Activated naive CD4-positive, alpha-beta T cell treated with anti-CD3 and anti-CD28 coated beads, Interleukin-2, amount 50 U/mL, for 24 hours (primary cell): ENCODE results near the gene EXOC2.
A peak's percentile ranks its signal among the peaks of the same experiment; 100 is the strongest.

ENCODE experiments used
- H3K27ac Mint-ChIP-seq: one replicate; pipeline ENCODE4 v1.8.0; 2021; ENCODE audit warnings: mild to moderate bottlenecking, mixed read lengths
- H3K27me3 Mint-ChIP-seq: one replicate; pipeline ENCODE4 v1.8.0; 2021; ENCODE audit warnings: mixed read lengths
- H3K36me3 Mint-ChIP-seq: one replicate; pipeline ENCODE4 v1.8.0; 2021; ENCODE audit warnings: mixed read lengths
- H3K4me1 Mint-ChIP-seq: one replicate; pipeline ENCODE4 v1.8.0; 2021; ENCODE audit warnings: mixed read lengths
- H3K4me3 Mint-ChIP-seq: one replicate; pipeline ENCODE4 v1.8.0; 2021; ENCODE audit warnings: mild to moderate bottlenecking, mixed read lengths
- H3K9me3 Mint-ChIP-seq: one replicate; pipeline ENCODE4 v1.8.0; 2021; ENCODE audit warnings: mixed read lengths

EXOC2 gene

DNA sequence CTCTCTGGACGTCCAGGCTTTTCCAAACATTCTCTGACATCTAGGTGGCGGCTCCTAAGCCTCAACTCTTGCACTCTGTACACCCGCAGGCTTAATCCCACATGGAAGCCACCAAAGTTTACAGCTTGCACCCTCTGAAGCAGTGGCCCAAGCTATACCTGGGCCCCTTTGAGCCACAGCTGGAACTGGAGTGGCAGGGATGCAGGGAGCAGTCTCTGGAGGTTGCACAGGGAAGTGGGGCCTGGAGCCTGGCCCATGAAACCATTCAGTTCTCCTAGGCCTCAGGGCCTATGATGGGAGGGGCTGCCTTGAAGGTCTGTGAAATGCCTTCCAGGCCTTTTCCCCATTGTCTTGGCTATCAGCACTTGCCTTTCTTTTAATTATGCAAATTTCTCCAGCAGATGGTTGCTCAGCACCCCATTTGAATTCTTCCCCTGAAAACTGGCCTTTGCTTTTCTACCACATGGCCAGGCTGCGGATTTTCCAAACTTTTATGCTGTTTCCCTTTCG lies 236.5 kb downstream of the EXOC2 start:
- H3K27ac Mint-ChIP-seq, result no peak overlapping the region
- no peaks in the 10 kb centered on the region for H3K27me3 Mint-ChIP-seq
- peaks cover 45% of the 10 kb centered on the region for H3K4me1 Mint-ChIP-seq
- no peaks in the 10 kb centered on the region for H3K36me3 Mint-ChIP-seq
- H3K9me3 Mint-ChIP-seq, result no peaks in the 10 kb centered on the region
- no peak overlapping the region for H3K4me3 Mint-ChIP-seq

DNA sequence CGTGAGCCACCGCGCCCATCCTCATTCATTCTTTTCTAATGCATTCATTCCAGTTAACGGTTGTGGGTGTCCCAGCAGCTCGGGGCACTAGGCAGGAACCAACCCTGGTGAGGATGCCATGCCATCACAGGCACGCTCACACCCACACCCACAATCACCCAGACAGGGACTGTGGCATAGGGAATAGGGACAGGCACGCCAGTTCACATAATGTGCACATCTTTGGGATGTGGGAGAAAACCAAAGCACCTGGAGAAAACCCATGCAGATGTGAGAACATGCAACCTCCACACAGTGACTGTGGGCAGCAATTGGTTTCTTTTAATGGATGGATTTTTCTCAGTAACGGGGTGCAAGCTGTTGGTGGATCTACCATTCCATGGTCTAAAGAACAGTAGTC lies 237.1 kb downstream of the EXOC2 start:
- H3K36me3 Mint-ChIP-seq, result no peaks in the 10 kb centered on the region
- no peak overlapping the region for H3K4me3 Mint-ChIP-seq
- H3K9me3 Mint-ChIP-seq, result no peaks in the 10 kb centered on the region
- H3K4me1 Mint-ChIP-seq, result peaks cover 41% of the 10 kb centered on the region
- H3K27me3 Mint-ChIP-seq, result no peaks in the 10 kb centered on the region
- no peak overlapping the region for H3K27ac Mint-ChIP-seq

DNA sequence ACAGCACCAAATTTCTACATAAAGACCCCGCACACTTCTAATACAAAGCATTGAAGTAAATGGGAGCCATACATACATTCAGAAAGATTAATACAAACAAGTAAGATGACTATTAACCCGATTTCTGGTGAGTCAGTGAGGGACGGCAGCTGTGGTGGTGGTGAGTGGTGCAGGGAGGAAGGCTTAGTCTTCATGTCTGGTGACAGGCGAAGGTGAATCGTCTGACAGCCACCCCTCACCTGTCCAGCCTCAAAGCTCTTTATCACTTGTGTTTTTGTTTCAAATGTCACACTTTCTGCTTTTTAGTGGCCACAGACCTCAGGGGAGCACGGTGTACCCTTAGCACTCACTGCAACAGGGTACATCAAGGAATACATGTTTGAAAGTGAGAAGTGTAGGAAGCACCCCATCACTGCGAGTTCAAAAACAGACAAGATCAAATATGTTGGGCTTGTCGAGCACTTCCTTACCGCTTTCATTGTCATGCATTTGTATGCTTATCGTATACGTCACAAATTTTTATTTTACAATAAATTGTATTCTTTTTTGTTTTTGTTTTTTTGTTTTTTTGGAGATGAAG lies 237.8 kb downstream of the EXOC2 start:
- Mint-ChIP-seq H3K36me3 (no peaks in the 10 kb centered on the region), H3K4me1 (peaks cover 35% of the 10 kb centered on the region), H3K4me3 (peak overlapping the region; percentile 43), H3K27ac (peak overlapping the region; percentile 79), H3K27me3 (no peaks in the 10 kb centered on the region), H3K9me3 (no peaks in the 10 kb centered on the region)

DNA sequence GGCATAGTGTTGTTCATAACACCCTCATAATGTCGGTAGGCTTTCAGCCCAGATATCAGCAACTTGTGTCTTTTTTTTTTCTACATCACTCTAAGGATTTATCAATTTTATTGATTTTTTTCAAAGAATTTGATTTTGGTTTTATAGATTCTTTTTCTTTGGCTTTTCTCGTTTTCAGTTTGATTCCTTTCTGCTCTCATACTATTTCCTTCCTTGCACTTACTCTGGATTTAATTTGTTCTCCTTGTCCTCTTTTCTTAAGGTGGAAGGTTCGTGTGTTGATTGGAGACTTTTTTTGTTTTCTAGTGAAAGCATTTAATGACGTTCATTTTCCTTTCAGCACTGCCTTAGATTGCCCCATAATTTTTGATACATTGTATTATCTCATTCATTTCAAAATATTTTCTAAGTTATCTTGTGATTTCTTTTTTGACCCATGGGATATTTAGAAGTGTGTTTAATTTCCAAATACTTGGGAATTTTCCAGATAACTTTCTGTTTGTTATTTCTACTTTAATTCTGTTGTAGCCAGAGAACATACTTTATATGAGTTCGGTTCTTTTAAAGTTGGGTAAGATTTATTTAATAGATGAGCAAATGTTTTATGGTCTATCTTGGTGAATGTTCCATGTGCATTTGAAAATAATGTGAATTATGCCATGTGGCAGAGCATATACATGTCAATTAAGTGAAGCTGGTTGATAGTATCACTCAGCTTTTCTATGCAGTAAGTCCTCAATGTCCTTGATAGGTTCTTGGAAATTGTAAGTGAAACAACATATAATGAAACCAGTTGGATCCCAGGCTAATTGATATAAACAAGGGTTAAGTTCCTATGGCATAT lies 238.6 kb downstream of the EXOC2 start:
- peaks cover 28% of the 10 kb centered on the region for H3K4me1 Mint-ChIP-seq
- H3K27ac Mint-ChIP-seq, result peak overlapping the region; percentile 79
- H3K9me3 Mint-ChIP-seq, result no peaks in the 10 kb centered on the region
- no peaks in the 10 kb centered on the region for H3K36me3 Mint-ChIP-seq
- peak overlapping the region; percentile 43 for H3K4me3 Mint-ChIP-seq
- no peaks in the 10 kb centered on the region for H3K27me3 Mint-ChIP-seq

DNA sequence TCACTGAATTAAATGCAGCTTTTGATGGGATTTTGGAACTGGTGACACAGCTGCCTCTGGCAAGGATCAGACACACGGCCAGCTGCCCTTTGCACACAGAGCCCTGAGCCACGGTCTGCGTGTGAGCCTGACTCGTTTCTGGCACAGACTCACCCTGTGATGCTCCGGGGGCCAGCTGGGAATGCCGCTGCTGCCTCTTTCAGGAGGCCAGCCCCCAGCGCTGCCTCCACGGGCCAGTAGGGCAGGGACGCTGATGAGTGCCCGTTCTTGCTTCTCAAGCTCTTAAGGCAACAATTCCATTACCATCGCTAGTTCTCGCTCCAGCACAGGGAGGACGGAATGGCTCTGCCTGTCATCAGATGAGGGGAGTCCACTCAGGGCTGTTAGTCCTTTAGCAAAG lies 239.8 kb downstream of the EXOC2 start:
- peaks cover 34% of the 10 kb centered on the region for H3K4me1 Mint-ChIP-seq
- no peaks in the 10 kb centered on the region for H3K9me3 Mint-ChIP-seq
- no peak overlapping the region for H3K4me3 Mint-ChIP-seq
- H3K36me3 Mint-ChIP-seq, result no peaks in the 10 kb centered on the region
- no peaks in the 10 kb centered on the region for H3K27me3 Mint-ChIP-seq
- H3K27ac Mint-ChIP-seq, result no peak overlapping the region

DNA sequence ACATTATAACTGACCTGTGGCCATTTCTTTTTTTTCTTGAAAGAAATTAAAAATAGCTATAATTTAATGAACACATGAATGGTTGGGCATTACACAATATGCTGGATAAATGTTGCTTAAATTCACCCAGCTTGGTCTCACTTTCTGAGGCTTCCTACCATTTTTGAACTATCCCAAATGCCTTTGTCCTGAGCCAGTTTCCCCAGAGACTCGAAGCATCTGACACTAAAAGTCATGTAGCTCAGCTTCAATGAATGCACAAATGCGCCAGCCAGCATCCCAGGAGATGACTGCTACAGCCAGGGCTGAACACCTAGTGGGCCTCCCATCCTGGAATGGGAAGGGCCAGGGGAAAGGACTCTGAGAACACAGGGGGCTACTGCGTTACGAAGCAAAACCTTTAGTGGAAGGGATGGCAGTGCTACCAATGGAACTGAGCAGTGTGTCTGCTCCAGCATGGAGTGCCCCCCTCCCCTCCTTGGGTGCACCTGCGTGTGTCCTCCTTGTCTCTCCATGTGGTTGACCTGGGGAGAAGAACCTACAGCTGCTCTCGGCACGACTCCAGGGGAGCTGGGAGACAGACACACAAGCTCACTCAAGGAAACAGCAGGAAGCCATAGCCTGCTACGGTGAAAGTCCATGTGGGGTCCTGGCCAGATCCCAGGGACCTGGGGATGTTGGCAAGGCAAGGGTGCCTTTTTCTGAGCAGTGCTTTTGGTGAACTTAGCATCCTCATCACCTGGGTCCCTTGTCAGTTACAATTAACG lies 240.5 kb downstream of the EXOC2 start:
- peaks cover 38% of the 10 kb centered on the region for H3K4me1 Mint-ChIP-seq
- no peaks in the 10 kb centered on the region for H3K36me3 Mint-ChIP-seq
- no peak overlapping the region for H3K27ac Mint-ChIP-seq
- no peaks in the 10 kb centered on the region for H3K27me3 Mint-ChIP-seq
- H3K4me3 Mint-ChIP-seq, result no peak overlapping the region
- H3K9me3 Mint-ChIP-seq, result no peaks in the 10 kb centered on the region

DNA sequence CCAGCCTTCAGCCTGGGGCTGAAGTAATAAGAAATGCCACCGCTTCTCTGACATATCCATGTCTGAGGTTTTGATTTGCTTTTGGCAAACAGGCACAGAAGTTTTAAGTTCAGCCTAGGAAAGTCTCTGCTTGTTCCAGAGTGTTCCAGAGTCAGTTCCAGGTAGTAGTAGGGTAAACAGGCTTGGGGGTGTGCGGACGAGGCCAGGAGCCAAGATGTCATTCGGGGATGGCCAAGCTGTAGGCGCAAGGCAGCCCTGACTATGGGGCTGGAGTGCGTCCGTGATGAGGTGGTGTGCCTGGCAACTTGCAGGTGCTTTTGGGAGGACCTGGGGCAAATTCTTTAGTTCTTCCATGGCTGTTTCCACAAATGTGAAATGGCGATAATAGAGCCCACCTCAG lies 241.1 kb downstream of the EXOC2 start:
- Mint-ChIP-seq H3K27ac (no peak overlapping the region), H3K36me3 (no peaks in the 10 kb centered on the region), H3K4me1 (peaks cover 38% of the 10 kb centered on the region), H3K4me3 (no peak overlapping the region), H3K9me3 (no peaks in the 10 kb centered on the region), H3K27me3 (no peaks in the 10 kb centered on the region)

DNA sequence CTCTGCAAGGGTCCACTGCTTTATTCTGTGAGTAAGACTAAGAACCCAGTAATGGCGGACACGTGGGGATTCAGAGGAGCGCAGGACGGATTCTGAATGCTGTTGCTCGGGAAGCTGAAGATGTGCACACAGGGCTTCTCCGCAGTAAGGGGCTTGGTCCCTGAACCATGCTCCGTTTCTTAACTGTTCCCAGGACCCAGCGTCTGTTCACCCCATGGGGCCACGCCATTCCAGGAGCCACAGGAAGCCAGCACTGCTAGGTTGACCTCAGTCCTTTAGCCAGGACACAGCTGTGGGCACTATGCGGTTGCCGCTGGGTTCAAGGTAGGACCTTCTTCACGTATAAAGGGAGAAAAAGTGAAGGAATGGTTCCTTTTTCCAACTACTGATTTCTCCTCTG lies 241.6 kb downstream of the EXOC2 start:
- Mint-ChIP-seq H3K27ac (no peak overlapping the region), H3K36me3 (no peaks in the 10 kb centered on the region), H3K9me3 (no peaks in the 10 kb centered on the region), H3K27me3 (no peaks in the 10 kb centered on the region), H3K4me1 (peaks cover 42% of the 10 kb centered on the region), H3K4me3 (no peak overlapping the region)

DNA sequence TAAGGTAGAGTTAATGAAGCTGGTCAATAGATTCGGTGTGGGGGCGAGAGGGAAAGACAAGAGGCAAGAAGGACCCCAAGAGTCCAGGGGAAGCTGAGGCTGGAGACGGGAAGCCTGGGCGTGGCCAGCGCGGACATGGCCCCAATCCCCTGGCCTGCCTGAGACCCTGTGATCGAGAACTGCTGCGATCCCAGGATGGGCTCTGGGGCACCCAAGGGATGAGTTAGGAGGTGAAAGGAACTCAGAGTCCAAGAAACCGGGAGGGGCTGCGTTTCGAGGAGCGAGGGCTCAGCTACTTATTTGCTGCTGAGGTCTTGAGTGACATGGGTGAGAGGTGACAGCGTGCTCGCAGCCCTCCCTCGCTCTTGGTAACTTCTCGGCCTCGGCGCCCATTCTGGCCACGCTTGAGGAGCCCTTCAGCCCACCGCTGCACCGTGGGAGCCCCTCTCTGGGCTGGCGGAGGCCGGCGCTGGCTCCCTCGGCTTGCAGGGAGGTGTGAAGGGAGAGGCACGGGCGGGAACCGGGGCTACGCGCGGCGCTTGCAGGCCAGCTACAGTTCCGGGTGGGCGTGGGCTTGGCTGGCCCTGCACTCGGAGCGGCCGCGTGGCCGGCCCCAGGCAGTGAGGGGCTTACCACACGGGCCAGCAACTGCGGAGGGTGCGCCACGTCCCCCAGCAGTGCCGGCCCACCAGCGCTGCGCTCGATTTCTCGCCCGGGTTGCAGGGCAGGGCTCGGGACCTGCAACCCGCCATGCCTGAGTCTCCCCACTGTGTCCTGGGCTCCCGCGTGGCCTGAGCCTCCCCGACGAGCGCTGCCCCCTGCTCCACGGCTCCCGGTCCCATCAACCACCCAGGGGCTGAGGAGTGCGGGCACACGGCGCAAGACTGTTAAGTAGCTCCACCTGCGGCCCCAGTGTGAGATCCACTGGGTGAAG lies 243.2 kb downstream of the EXOC2 start:
- peak overlapping the region; percentile 96 for H3K27ac Mint-ChIP-seq
- H3K9me3 Mint-ChIP-seq, result no peaks in the 10 kb centered on the region
- H3K27me3 Mint-ChIP-seq, result no peaks in the 10 kb centered on the region
- H3K36me3 Mint-ChIP-seq, result no peaks in the 10 kb centered on the region
- no peak overlapping the region for H3K4me3 Mint-ChIP-seq
- H3K4me1 Mint-ChIP-seq, result peaks cover 48% of the 10 kb centered on the region

DNA sequence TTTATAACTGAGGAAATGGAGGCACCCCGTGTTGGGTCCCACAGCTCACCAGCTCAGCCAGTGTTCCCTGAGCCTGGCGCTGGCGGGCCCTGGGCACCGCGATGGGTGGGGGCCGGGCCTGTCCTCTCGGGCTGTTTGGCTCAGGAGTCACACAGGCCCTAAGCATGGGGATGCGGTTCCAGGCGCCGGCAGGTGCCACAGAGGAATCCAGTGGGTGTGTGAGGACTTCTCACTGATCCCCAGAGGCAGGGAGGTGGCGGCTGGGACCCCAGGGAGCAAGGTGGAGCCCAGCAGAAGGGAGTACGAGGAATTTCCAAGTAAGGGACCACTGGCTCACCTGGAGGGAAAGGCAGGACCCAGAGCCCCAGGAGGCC lies 243.9 kb downstream of the EXOC2 start:
- no peaks in the 10 kb centered on the region for H3K27me3 Mint-ChIP-seq
- no peak overlapping the region for H3K4me3 Mint-ChIP-seq
- H3K27ac Mint-ChIP-seq, result peak overlapping the region; percentile 96

DNA sequence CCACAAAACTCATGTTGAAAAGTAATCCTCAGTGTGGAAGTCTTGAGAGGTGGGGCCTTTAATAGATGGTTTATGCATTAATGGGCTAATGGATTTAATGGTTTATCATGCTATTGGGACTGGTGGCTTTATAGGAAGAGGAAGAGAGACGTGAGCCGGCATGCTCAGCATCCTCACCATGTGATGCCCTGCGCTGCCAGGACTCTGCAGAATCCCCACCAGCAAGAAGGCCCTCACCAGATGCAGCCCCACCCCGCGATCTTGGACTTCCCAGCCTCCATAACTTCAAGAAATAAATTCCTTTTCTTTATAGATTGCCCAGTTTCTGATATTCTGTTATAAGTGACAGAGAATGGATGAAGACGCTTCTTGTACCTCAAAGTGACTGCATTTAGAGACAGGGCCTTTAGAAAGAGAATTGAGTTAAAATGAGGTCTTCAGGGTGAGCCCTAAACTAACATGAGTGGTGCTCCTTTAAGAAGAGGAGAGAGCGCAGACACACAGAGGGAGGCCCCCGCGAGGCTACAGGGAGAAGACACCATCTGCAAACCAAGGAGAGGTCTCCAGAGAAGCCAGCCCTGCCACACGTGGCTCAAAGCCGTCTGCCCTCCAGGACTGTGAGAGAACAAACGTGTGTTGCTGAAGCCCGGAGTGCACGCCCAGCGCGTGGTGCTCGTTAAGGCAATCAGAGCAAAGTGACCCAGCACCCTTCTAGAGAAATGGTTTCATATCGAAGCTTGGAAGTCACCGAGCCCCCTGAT lies 244.5 kb downstream of the EXOC2 start:
- Mint-ChIP-seq H3K27me3 (no peaks in the 10 kb centered on the region), H3K9me3 (no peaks in the 10 kb centered on the region), H3K27ac (peak overlapping the region; percentile 96), H3K4me1 (peaks cover 54% of the 10 kb centered on the region), H3K36me3 (no peaks in the 10 kb centered on the region), H3K4me3 (peak overlapping the region; percentile 38)

More for the DNA sequence above, 243.9 kb downstream of the EXOC2 start:
- peaks cover 49% of the 10 kb centered on the region for H3K4me1 Mint-ChIP-seq
- no peaks in the 10 kb centered on the region for H3K9me3 Mint-ChIP-seq
- H3K36me3 Mint-ChIP-seq, result no peaks in the 10 kb centered on the region

DNA sequence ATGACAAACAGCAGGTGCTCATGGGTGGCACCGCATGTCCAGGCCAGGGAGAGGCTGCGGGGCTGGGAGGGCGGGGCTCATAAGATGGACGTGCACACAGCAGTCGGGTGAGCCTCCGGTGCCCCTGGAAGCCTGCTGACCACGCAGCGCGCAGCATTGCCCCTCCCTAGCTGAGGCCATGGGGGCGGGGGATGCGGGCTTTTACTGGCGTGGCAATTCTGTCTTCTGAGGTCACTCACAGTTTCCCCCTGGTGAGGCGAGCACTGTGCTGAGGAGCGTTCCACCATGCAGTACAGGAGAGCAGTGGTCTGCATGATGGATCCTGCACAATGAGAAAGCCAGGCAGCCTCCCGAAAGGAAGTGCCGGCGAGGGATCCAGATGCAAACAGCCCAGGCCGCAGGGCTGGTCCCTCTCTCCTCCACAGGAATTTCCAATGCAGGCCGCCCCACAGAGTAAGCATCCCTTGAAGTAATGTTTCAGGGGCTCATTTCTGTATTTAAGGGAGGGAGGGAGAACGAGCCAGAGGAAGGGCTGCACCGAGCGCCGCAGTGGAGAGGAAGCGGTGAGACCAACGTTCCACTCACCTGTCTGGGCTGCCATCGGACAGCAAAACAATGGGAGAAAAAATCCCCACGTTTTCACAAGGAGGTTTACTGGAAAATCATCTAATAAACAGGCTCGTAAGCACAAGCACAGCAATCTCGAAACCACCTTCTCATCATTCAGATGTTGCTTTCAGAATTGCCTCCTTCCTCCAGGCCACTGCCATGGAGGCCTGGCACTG lies 245.4 kb downstream of the EXOC2 start:
- Mint-ChIP-seq H3K27me3 (no peaks in the 10 kb centered on the region), H3K27ac (peak overlapping the region; percentile 96), H3K4me1 (peaks cover 58% of the 10 kb centered on the region), H3K9me3 (no peaks in the 10 kb centered on the region), H3K4me3 (peak overlapping the region; percentile 38), H3K36me3 (no peaks in the 10 kb centered on the region)

DNA sequence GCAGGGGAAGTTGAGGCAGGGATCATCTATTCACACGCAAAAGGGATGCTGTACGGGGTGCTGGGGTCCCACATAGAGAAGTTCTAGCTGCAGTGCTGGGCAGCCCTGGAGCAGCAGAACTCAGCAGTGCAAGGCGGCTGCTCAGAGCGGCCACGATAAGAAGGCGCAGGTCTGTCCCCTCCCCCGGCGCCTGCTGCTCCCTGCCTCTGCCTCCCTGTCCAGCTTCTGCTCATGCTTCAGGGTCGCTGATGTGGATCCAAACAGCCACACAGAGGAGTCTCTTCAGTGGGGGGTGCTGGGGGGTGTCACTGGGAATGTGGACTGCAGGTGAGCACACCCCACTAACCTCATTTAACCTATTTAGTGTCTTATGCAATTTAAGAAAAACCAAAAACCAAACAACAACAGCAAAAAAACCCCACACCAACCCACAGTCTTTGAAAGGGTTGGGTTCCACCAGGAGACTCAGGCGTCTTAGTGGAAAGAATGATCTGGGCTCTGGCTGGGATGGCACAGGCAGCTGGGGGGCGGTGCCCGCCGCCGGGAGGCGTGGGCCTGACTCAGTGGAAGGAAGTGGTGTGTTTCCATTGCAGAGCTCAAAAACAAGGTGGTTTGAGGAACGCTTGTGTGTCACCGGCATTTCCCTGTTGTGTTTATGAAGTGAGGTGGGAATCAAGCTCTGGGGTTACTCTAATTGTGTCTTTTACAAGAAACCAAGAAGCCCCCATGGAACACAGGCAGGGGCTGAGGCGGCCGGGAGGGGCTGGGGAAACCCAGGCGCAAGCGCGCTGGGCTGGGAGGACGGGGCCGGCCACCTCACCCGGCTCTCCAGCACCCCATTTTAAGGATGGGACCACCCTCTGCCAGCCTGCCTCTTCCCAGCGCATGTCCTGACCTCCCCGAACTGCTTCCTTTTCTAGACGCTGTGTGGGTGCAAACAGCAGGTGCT lies 246.2 kb downstream of the EXOC2 start:
- H3K27me3 Mint-ChIP-seq, result no peaks in the 10 kb centered on the region
- no peaks in the 10 kb centered on the region for H3K36me3 Mint-ChIP-seq
- H3K9me3 Mint-ChIP-seq, result no peaks in the 10 kb centered on the region
- H3K4me3 Mint-ChIP-seq, result peak overlapping the region; percentile 58
- H3K4me1 Mint-ChIP-seq, result peaks cover 58% of the 10 kb centered on the region
- H3K27ac Mint-ChIP-seq, result peak overlapping the region; percentile 96
